ENCODE results near the gene TLDC2. TPM values are rescaled to one million over a fixed set of nuclear protein-coding genes. Genes with fewer than 3 reads are reported as not detected.

Gene TLDC2
- polyA plus RNA-seq, 3 donors: not detected

- DNase-seq: no peak
- no peak overlapping the region for H3K4me3 Mint-ChIP-seq
- H3K4me2 ChIP-seq (replicated peaks; ENCODE audit: extremely low read depth, low read length, poor library complexity, severe bottlenecking): no peak overlapping the region
- no peaks in the 10 kb centered on the region for H4K20me1 ChIP-seq (ENCODE audit: insufficient read depth, low read length)
- no peaks in the 10 kb centered on the region for H3K79me2 ChIP-seq (ENCODE audit: insufficient read depth, low read length)
- TF ChIP-seq CTCF (IDR thresholded peaks at IDR 0.05): no peak
- 71% methylated on average over 2 of the region's 11 CpGs for WGBS (ENCODE audit: insufficient coverage)
- H3K9me3 Mint-ChIP-seq: no peaks in the 10 kb centered on the region
- peaks cover 33 to 44% of the 10 kb centered on the region in 2 donors for H3K36me3 Mint-ChIP-seq
- peak overlapping the region in 1 of 7 donors; percentile 18 for H3K27ac Mint-ChIP-seq
- H3K36me3 ChIP-seq (replicated peaks in 1 of 2; ENCODE audit: control insufficient read depth in 1 of 2, insufficient read depth in 2 of 2, low read length in 2 of 2): peaks cover 17 to 41% of the 10 kb centered on the region in 2 donors
- no peaks in the 10 kb centered on the region for H3K9me3 ChIP-seq (replicated peaks in 1 of 2; ENCODE audit: control insufficient read depth in 1 of 2, insufficient read depth in 1 of 2, low read length in 2 of 2)
- H3K4me1 Mint-ChIP-seq: peaks cover 7% of the 10 kb centered on the region
- intact Hi-C loops (cut with micrococcal nuclease): no loop called here
- no peaks in the 10 kb centered on the region for H3K4me1 ChIP-seq (ENCODE audit: control insufficient read depth in 1 of 2, insufficient read depth in 2 of 2, low read length in 2 of 2)
- H2AFZ ChIP-seq (ENCODE audit: insufficient read depth, low read depth, low read length, poor library complexity, severe bottlenecking): no peak overlapping the region
- no peaks in the 10 kb centered on the region for H3K27me3 ChIP-seq (ENCODE audit: control insufficient read depth in 2 of 2, insufficient read depth in 2 of 2, low read length in 2 of 2)
- H3K4me3 ChIP-seq (replicated peaks in 1 of 3; ENCODE audit: low read depth in 2 of 3, low read length in 3 of 3): no peak overlapping the region
- no peak overlapping the region for H3K9ac ChIP-seq (ENCODE audit: insufficient read depth, low read length, poor library complexity, severe bottlenecking)
- H3K27me3 Mint-ChIP-seq (ENCODE audit: low read depth in 3 of 3): peaks cover 0 to 7% (median 0%) of the 10 kb centered on the region in 3 donors
- H3K27ac ChIP-seq (ENCODE audit: low read depth in 1 of 2, low read length in 2 of 2): no peak overlapping the region
Observed at GRCh38 chr20:36827541-36828279, 48.2 kb upstream of the TLDC2 start.

DNA sequence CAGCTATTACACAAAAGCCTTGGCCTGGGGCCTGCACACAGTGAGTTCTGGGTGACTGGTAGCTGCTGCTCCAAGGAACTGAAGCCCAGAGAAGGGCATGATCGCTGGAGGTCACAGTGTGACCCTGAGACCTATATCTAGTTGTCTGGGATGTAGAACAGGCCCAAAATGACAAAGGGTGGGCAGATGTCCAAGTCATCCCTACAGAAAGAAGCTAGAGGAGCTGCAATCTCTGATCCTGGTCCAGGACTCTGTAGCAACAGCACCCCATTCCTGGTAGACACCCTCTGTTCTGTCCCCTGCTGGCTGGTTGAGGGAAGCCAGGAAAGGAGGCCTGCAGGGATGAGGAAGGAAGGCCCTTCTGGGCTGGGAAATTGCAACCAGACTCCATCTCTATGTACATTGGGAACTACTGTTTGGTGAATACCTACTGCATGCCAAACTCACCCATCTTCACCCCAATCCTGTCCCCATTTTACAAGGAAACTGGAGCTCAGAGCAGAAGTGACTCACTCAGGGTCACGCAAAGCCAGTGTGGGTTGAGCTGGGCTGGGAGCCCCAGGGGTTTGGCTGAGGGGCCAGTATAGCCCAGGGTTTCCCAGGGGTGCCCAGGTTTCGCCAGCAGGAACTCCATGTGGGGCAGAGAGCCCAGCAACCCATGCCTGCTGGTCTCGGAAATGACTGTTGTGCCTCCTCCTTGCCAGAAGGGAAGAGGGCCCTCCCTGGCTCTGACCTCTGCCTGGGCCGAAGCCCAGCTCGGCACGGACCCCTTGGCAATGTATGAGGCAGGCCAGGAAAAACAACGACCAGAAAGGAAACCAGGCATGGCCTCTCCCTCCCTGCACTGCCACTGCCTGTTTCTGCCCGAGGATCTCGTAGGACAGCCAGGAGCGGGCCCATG, 44.9 kb upstream of the TLDC2 start:
- H3K27ac Mint-ChIP-seq: peak overlapping the region in 3 of 7 donors; percentile 6 to 73 (median 24)
- DNase-seq: no peak

More for the DNA sequence above, 44.9 kb upstream of the TLDC2 start:
- no peaks in the 10 kb centered on the region for H3K9me3 ChIP-seq (replicated peaks in 1 of 2; ENCODE audit: control insufficient read depth in 1 of 2, insufficient read depth in 1 of 2, low read length in 2 of 2)
- H3K4me2 ChIP-seq (replicated peaks; ENCODE audit: extremely low read depth, low read length, poor library complexity, severe bottlenecking): no peak overlapping the region
- no peak overlapping the region for H2AFZ ChIP-seq (ENCODE audit: insufficient read depth, low read depth, low read length, poor library complexity, severe bottlenecking)
- peaks cover 17 to 21% of the 10 kb centered on the region in 2 donors for H3K36me3 ChIP-seq (replicated peaks in 1 of 2; ENCODE audit: control insufficient read depth in 1 of 2, insufficient read depth in 2 of 2, low read length in 2 of 2)
- Mint-ChIP-seq H3K9me3 (no peaks in the 10 kb centered on the region), H3K27me3 (ENCODE audit: low read depth in 3 of 3) (peaks cover 0 to 7% (median 2%) of the 10 kb centered on the region in 3 donors), H3K36me3 (peaks cover 26 to 34% of the 10 kb centered on the region in 2 donors), H3K4me3 (no peak overlapping the region), H3K4me1 (peaks cover 15% of the 10 kb centered on the region)
- no peak overlapping the region for H3K9ac ChIP-seq (ENCODE audit: insufficient read depth, low read length, poor library complexity, severe bottlenecking)
- H4K20me1 ChIP-seq (ENCODE audit: insufficient read depth, low read length): peaks cover 5% of the 10 kb centered on the region
- H3K27ac ChIP-seq (ENCODE audit: low read depth in 1 of 2, low read length in 2 of 2): no peak overlapping the region
- H3K4me1 ChIP-seq (ENCODE audit: control insufficient read depth in 1 of 2, insufficient read depth in 2 of 2, low read length in 2 of 2): peaks cover 8 to 12% of the 10 kb centered on the region in 2 donors
- no peaks in the 10 kb centered on the region for H3K79me2 ChIP-seq (ENCODE audit: insufficient read depth, low read length)
- intact Hi-C loops (cut with micrococcal nuclease): no loop called here
- 88% methylated on average over 11 of the region's 11 CpGs for WGBS (ENCODE audit: insufficient coverage)
- H3K27me3 ChIP-seq (ENCODE audit: control insufficient read depth in 2 of 2, insufficient read depth in 2 of 2, low read length in 2 of 2): no peaks in the 10 kb centered on the region
- no peak overlapping the region for H3K4me3 ChIP-seq (replicated peaks in 1 of 3; ENCODE audit: low read depth in 2 of 3, low read length in 3 of 3)
- TF ChIP-seq CTCF (IDR thresholded peaks at IDR 0.05): no peak

Data from CD14-positive monocyte (primary cell).